HG02938 (cell line): ENCODE measurements around the gene MTR.

ENCODE experiments used
- ATAC-seq: cut with Tn5 transposase; IDR thresholded peaks from one replicate; pipeline ENCODE4 v1.9.1; 2021; ENCODE audit warnings: mild to moderate bottlenecking, moderate library complexity; ENCODE audit not compliant: unreplicated experiment

The MTR gene

GRCh38 chr1:236948996-236949395 is 153.9 kb downstream of the MTR start:
- no peak for ATAC-seq

DNA sequence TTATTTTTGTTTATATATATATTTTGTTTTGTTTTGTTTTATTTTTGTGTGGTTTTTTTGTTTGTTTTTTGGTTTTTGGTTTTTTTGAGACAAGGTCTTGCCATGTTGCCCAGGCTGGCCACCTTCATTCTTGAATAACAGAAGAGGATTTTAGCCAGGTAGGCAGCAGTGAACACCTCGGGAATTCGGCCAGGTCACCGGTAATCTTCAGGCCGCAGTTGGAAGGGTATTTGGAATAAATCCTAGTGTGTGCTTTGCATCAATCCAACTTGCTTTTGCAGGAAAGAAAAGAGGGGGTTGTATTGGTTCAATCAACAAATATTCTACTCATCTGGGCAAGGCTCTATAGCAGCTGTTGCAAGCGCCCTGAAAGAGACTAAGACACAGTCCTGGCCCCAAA is 155.3 kb downstream of the MTR start:
- no peak for ATAC-seq

- no peak for ATAC-seq
Measured at GRCh38 chr1:236951672-236952071, 156.6 kb downstream of the MTR start.

DNA sequence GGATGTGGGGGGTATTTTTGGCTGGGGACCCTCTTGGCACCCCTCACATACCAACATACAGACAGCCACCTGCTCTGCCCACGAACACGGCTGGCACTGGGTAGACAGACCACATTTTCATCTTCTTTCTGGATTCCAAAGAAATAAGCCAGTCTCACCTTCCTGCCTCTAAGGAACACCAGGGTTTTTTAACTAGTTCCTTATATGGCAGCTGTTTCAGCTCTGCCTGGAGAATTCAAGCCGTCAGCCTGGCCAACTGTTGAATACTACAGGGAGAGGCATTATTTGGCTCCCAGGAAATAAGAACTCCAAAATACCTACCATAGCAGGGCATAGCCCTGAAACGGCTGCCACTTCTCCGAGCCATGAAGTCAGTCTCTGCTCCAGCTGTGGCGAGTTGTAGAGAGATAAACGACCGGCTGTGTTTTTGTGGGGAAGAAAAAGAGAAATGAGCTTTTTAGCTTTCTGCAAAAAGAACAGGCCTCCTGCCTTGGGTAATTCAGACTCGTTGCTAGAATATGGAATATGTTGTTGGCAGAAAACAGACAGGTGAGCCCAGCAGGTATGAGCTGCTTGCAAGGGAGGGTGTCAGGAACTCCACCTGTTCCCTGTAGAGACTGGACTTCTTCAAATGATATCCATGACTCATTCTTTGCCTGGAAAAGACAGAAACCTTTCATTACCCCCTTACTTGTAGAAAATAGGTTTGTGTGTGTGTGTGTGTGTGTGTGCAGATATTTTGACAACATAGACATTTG is 157.3 kb downstream of the MTR start:
- ATAC-seq: no peak

- no peak for ATAC-seq
Measured at GRCh38 chr1:236953151-236953700, 158.1 kb downstream of the MTR start.
